HEK293 (cell line): Measurements from ENCODE around the gene POGZ.

ENCODE experiments used
- GLI4 ChIP-seq: fragments of 450-650 bp; formaldehyde crosslinking; IDR thresholded peaks from 2 replicates; pipeline ENCODE4 v1.5.1; 2016; ENCODE audit warnings: missing biosample characterization, missing genetic modification characterization
- KLF16 ChIP-seq: fragments of 450-650 bp; formaldehyde crosslinking; IDR thresholded peaks from 2 replicates; pipeline ENCODE4 v1.5.1; 2017; ENCODE audit warnings: missing biosample characterization, missing genetic modification characterization
- KLF7 ChIP-seq: fragments of 450-650 bp; formaldehyde crosslinking; IDR thresholded peaks from 2 replicates; pipeline ENCODE4 v1.5.1; 2016; ENCODE audit warnings: missing biosample characterization, missing genetic modification characterization, borderline replicate concordance
- MYNN ChIP-seq: fragments of 450-650 bp; formaldehyde crosslinking; IDR thresholded peaks from 2 replicates; pipeline ENCODE4 v1.5.1; 2016; ENCODE audit warnings: missing biosample characterization, missing genetic modification characterization, borderline replicate concordance
- RBAK ChIP-seq: fragments of 450-650 bp; formaldehyde crosslinking; IDR thresholded peaks from 2 replicates; pipeline ENCODE4 v1.5.1; 2016; ENCODE audit warnings: missing biosample characterization, missing genetic modification characterization
- SP2 ChIP-seq: fragments of 450-650 bp; formaldehyde crosslinking; IDR thresholded peaks from 2 replicates; pipeline ENCODE4 v1.5.1; 2016; ENCODE audit warnings: missing biosample characterization, missing genetic modification characterization
- TCF7L2 ChIP-seq: IDR thresholded peaks from 2 replicates; pipeline ENCODE4 v1.6.1; 2011; ENCODE audit warnings: low read depth, mild to moderate bottlenecking, inconsistent platforms, low read length, moderate library complexity, borderline replicate concordance
- YY2 ChIP-seq: fragments of 450-650 bp; formaldehyde crosslinking; IDR thresholded peaks from 2 replicates; pipeline ENCODE4 v1.5.1; 2016; ENCODE audit warnings: missing biosample characterization, missing genetic modification characterization
- ZBTB21 ChIP-seq: fragments of 450-650 bp; formaldehyde crosslinking; IDR thresholded peaks from 2 replicates; pipeline ENCODE4 v1.5.1; 2017; ENCODE audit warnings: missing biosample characterization, missing genetic modification characterization
- ZBTB26 ChIP-seq: fragments of 450-650 bp; formaldehyde crosslinking; optimal IDR thresholded peaks from 2 replicates; pipeline ENCODE3; 2016; ENCODE audit warnings: missing biosample characterization, mild to moderate bottlenecking, missing genetic modification characterization
- ZFP3 ChIP-seq: fragments of 450-650 bp; formaldehyde crosslinking; IDR thresholded peaks from 2 replicates; pipeline ENCODE4 v1.5.1; 2016; ENCODE audit warnings: low read depth, missing biosample characterization, missing genetic modification characterization
- ZFP69B ChIP-seq: fragments of 450-650 bp; formaldehyde crosslinking; IDR thresholded peaks from 2 replicates; pipeline ENCODE4 v1.5.1; 2016; ENCODE audit warnings: missing biosample characterization, missing genetic modification characterization
- ZNF10 ChIP-seq: fragments of 450-650 bp; formaldehyde crosslinking; IDR thresholded peaks from 2 replicates; pipeline ENCODE4 v1.5.1; 2017; ENCODE audit warnings: missing biosample characterization, missing genetic modification characterization
- ZNF148 ChIP-seq: fragments of 450-650 bp; formaldehyde crosslinking; IDR thresholded peaks from 2 replicates; pipeline ENCODE4 v1.5.0; 2017; ENCODE audit warnings: missing biosample characterization, missing genetic modification characterization, borderline replicate concordance
- ZNF175 ChIP-seq: fragments of 450-650 bp; formaldehyde crosslinking; IDR thresholded peaks from 2 replicates; pipeline ENCODE4 v1.5.1; 2016; ENCODE audit warnings: missing biosample characterization, missing genetic modification characterization
- ZNF2 ChIP-seq: fragments of 450-650 bp; formaldehyde crosslinking; IDR thresholded peaks from 2 replicates; pipeline ENCODE4 v1.5.1; 2016; ENCODE audit warnings: missing biosample characterization, missing genetic modification characterization
- ZNF211 ChIP-seq: fragments of 450-650 bp; formaldehyde crosslinking; IDR thresholded peaks from 2 replicates; pipeline ENCODE4 v1.5.1; 2016; ENCODE audit warnings: low read depth, missing biosample characterization, missing genetic modification characterization
- ZNF223 ChIP-seq: fragments of 450-650 bp; formaldehyde crosslinking; IDR thresholded peaks from 2 replicates; pipeline ENCODE4 v1.5.1; 2016; ENCODE audit warnings: missing biosample characterization, missing genetic modification characterization
- ZNF266 ChIP-seq: fragments of 450-650 bp; formaldehyde crosslinking; IDR thresholded peaks from 2 replicates; pipeline ENCODE4 v1.5.1; 2016; ENCODE audit warnings: missing biosample characterization, missing genetic modification characterization, low read depth
- ZNF354C ChIP-seq: fragments of 450-650 bp; formaldehyde crosslinking; IDR thresholded peaks from 2 replicates; pipeline ENCODE4 v1.5.1; 2016; ENCODE audit warnings: missing biosample characterization, missing genetic modification characterization, low read depth, borderline replicate concordance
- ZNF362 ChIP-seq: fragments of 450-650 bp; formaldehyde crosslinking; IDR thresholded peaks from 2 replicates; pipeline ENCODE4 v1.5.1; 2016; ENCODE audit warnings: missing biosample characterization, missing genetic modification characterization
- ZNF394 ChIP-seq: fragments of 450-650 bp; formaldehyde crosslinking; IDR thresholded peaks from 2 replicates; pipeline ENCODE4 v1.5.1; 2016; ENCODE audit warnings: missing biosample characterization, missing genetic modification characterization, mild to moderate bottlenecking, moderate library complexity, borderline replicate concordance
- ZNF449 ChIP-seq: fragments of 450-650 bp; formaldehyde crosslinking; IDR thresholded peaks from 2 replicates; pipeline ENCODE4 v1.5.1; 2017; ENCODE audit warnings: missing biosample characterization, mild to moderate bottlenecking, missing genetic modification characterization, moderate library complexity
- ZNF555 ChIP-seq: fragments of 450-650 bp; formaldehyde crosslinking; conservative IDR thresholded peaks from 2 replicates; pipeline ENCODE4 v1.5.1; 2017; ENCODE audit warnings: missing biosample characterization, mild to moderate bottlenecking, missing genetic modification characterization, inconsistent platforms
- ZNF639 ChIP-seq: fragments of 450-650 bp; formaldehyde crosslinking; IDR thresholded peaks from 2 replicates; pipeline ENCODE4 v1.5.1; 2016; ENCODE audit warnings: missing biosample characterization, missing genetic modification characterization
- ZNF747 ChIP-seq: fragments of 450-650 bp; formaldehyde crosslinking; IDR thresholded peaks from 2 replicates; pipeline ENCODE4 v1.5.1; 2016; ENCODE audit warnings: missing biosample characterization, missing genetic modification characterization
- ZNF768 ChIP-seq: fragments of 450-650 bp; formaldehyde crosslinking; IDR thresholded peaks from 2 replicates; pipeline ENCODE4 v1.5.1; 2018; ENCODE audit warnings: missing biosample characterization, mild to moderate bottlenecking, missing genetic modification characterization
- TF ChIP-seq, protein P1 (sequence below): fragments of 450-650 bp; formaldehyde crosslinking; IDR thresholded peaks from 2 replicates; pipeline ENCODE4 v1.5.1; 2016; ENCODE audit warnings: missing biosample characterization, missing genetic modification characterization

POGZ gene

DNA sequence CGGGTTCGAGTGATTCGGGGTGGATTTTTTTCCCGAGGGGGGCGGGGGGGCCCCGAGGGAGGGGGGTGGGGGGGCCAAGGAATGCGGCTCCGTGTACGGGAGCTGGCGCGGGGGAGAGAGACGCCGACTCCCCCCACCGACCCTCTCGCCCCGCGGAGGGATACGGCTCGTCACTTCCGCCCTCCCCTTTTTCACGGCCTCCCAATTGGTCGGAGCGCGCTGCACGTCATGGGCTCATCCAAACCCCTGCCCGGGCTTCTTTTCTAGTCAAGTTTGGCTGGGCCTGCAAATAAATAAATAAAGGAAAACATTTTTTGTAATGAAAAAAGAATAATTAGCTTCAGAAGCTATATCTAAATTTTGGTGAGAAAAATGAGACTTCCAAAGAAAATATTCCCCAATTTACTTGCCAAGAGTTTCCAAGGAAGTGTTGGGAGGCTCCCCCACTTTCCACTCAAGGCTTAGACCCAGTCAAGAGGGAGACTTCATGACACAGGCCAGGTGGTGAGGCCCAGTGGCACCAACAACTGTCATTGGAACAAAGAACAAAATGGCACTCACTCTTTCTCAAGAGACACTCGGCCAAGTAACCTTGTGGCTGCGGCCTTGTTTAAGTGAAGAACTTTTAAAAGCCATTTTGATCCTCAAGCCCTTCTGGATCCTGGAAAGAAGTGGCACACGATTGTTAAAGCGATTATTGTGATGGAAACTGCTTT, at the start of gene POGZ (continued):
- TF ChIP-seq ZNF394, result 0 out of 2 replicates have a peak, but pooled peaks have one; percentile 30
- peak; percentile 82 for TF ChIP-seq SP2 (tag by site-specific recombination)
- peak; percentile 62; the same call in 1 of the 2 replicates for TF ChIP-seq ZNF639
- TF ChIP-seq ZFP3 (tag by site-specific recombination), result no peak
- peak; percentile 51 for TF ChIP-seq ZBTB26 (tag by site-specific recombination)
- no peak for TF ChIP-seq ZNF223 (tag by site-specific recombination)
- TF ChIP-seq ZBTB21, result peak; percentile 82
- no peak for TF ChIP-seq ZNF10 (tag by site-specific recombination)
- no peak for TF ChIP-seq RBAK (tag by site-specific recombination)
- TF ChIP-seq ZNF2 (tag by site-specific recombination), result no peak
- no peak for TF ChIP-seq ZNF211 (tag by site-specific recombination)
- TF ChIP-seq YY2, result no peak
- TF ChIP-seq ZNF768 (tag by site-specific recombination), result no peak
- no peak for TF ChIP-seq ZNF148
- TF ChIP-seq ZNF747 (tag by site-specific recombination), result no peak
- no peak for TF ChIP-seq ZFP69B (tag by site-specific recombination)
- TF ChIP-seq ZNF449 (tag by site-specific recombination), result peak; percentile 57; the same call in 1 of the 2 replicates
- TF ChIP-seq ZNF175 (tag by site-specific recombination), result no peak
- TF ChIP-seq TCF7L2, result no peak
- TF ChIP-seq GLI4 (tag by site-specific recombination), result no peak
- no peak for TF ChIP-seq MYNN (tag by site-specific recombination)
- TF ChIP-seq ZNF362 (tag by site-specific recombination), result peak; percentile 72; the same call in 1 of the 2 replicates
- 0 out of 2 replicates have a peak, but pooled peaks have one; percentile 43 for TF ChIP-seq KLF16 (tag by site-specific recombination)
- TF ChIP-seq, protein P1, sequence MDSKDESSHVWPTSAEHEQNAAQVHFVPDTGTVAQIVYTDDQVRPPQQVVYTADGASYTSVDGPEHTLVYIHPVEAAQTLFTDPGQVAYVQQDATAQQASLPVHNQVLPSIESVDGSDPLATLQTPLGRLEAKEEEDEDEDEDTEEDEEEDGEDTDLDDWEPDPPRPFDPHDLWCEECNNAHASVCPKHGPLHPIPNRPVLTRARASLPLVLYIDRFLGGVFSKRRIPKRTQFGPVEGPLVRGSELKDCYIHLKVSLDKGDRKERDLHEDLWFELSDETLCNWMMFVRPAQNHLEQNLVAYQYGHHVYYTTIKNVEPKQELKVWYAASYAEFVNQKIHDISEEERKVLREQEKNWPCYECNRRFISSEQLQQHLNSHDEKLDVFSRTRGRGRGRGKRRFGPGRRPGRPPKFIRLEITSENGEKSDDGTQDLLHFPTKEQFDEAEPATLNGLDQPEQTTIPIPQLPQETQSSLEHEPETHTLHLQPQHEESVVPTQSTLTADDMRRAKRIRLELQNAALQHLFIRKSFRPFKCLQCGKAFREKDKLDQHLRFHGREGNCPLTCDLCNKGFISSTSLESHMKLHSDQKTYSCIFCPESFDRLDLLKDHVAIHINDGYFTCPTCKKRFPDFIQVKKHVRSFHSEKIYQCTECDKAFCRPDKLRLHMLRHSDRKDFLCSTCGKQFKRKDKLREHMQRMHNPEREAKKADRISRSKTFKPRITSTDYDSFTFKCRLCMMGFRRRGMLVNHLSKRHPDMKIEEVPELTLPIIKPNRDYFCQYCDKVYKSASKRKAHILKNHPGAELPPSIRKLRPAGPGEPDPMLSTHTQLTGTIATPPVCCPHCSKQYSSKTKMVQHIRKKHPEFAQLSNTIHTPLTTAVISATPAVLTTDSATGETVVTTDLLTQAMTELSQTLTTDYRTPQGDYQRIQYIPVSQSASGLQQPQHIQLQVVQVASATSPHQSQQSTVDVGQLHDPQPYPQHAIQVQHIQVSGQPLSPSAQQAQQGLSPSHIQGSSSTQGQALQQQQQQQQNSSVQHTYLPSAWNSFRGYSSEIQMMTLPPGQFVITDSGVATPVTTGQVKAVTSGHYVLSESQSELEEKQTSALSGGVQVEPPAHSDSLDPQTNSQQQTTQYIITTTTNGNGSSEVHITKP, result peak; percentile 98
- TF ChIP-seq ZNF266 (tag by site-specific recombination), result no peak
- no peak for TF ChIP-seq ZNF354C
- TF ChIP-seq ZNF555 (tag by site-specific recombination), result no peak
- no peak for TF ChIP-seq KLF7 (tag by site-specific recombination)
